CD8-positive, alpha-beta memory T cell (primary cell): ENCODE data around the gene YWHAE. TPM values are rescaled to one million over a fixed set of nuclear protein-coding genes. Genes with fewer than 3 reads are reported as not detected.

Experiments
- CTCF ChIA-PET: fragments of 350-600 bp; sonication (Branson Sonifier 250); formaldehyde crosslinking; loops from one replicate; lab custom pipeline; 2021; ENCODE audit warnings: antibody characterized with exemption; lab: Charles Lee
- POLR2A ChIA-PET: fragments of 350-600 bp; sonication (Branson Sonifier 250); formaldehyde crosslinking; loops from one replicate; lab custom pipeline; 2021; ENCODE audit warnings: antibody characterized with exemption; lab: Charles Lee
- DNase-seq, 5 donors: peaks; one replicate each; pipeline versions ENCODE4 v3.0.0 to v3.0.0-alpha.2; 2020 to 2022; ENCODE audit warnings: mixed read lengths in 1 of 5
- H3K27ac ChIP-seq: one replicate; pipeline ENCODE4 v1.7.0; 2013; ENCODE audit warnings: low read depth, mild to moderate bottlenecking, low read length, moderate library complexity
- H3K27me3 ChIP-seq: 2 replicates; pipeline ENCODE4 v1.7.0; 2013; ENCODE audit warnings: low read length, mild to moderate bottlenecking; ENCODE audit not compliant: insufficient read depth, poor library complexity, severe bottlenecking
- H3K36me3 ChIP-seq: 2 replicates; pipeline ENCODE4 v1.7.0; 2013; ENCODE audit warnings: mild to moderate bottlenecking, low read length, moderate library complexity; ENCODE audit not compliant: insufficient read depth
- H3K4me1 ChIP-seq: 2 replicates; pipeline ENCODE4 v1.7.0; 2013; ENCODE audit warnings: mild to moderate bottlenecking, low read length, moderate library complexity; ENCODE audit not compliant: insufficient read depth
- H3K4me3 ChIP-seq: 2 replicates; pipeline ENCODE4 v1.7.0; 2013; ENCODE audit warnings: mild to moderate bottlenecking, low read length
- H3K9me3 ChIP-seq: 2 replicates; pipeline ENCODE4 v1.7.0; 2013; ENCODE audit warnings: mild to moderate bottlenecking, low read length
- H3K27ac Mint-ChIP-seq, 8 donors: one replicate each; pipeline ENCODE4 v1.8.0; 2020 to 2021; ENCODE audit warnings: mixed read lengths in 8 of 8, mild to moderate bottlenecking in 6 of 8, inconsistent platforms in 3 of 8, moderate library complexity in 3 of 8
- H3K27me3 Mint-ChIP-seq, 2 donors: one replicate each; pipeline ENCODE4 v1.8.0; 2020 to 2021; ENCODE audit warnings: mixed read lengths in 2 of 2, mild to moderate bottlenecking in 1 of 2, moderate library complexity in 1 of 2
- H3K36me3 Mint-ChIP-seq, 3 donors: one replicate each; pipeline ENCODE4 v1.8.0; 2020 to 2021; ENCODE audit warnings: mixed read lengths in 3 of 3, inconsistent platforms in 1 of 3, mild to moderate bottlenecking in 1 of 3
- H3K4me1 Mint-ChIP-seq, 3 donors: one replicate each; pipeline ENCODE4 v1.8.0; 2020 to 2021; ENCODE audit warnings: mixed read lengths in 3 of 3, inconsistent platforms in 1 of 3, mild to moderate bottlenecking in 1 of 3
- H3K4me3 Mint-ChIP-seq, 7 donors: one replicate each; pipeline ENCODE4 v1.8.0; 2020 to 2021; ENCODE audit warnings: mixed read lengths in 7 of 7, mild to moderate bottlenecking in 6 of 7, moderate library complexity in 4 of 7, inconsistent platforms in 2 of 7
- H3K9me3 Mint-ChIP-seq, 5 donors: one replicate each; pipeline ENCODE4 v1.8.0; 2020 to 2022; ENCODE audit warnings: mixed read lengths in 5 of 5, mild to moderate bottlenecking in 3 of 5, moderate library complexity in 2 of 5, inconsistent platforms in 1 of 5
- polyA plus RNA-seq: library from polyadenylated mRNA; unstranded; fragments of 300-500 nt; fragmentation: Illumina TruSeq; gene quantifications from one replicate; pipeline ENCODE4 v1.2.3, GENCODE V29; 2021
- total RNA-seq, 2 experiments: library from RNA; stranded (reverse); gene quantifications; one replicate each; pipeline ENCODE4 v1.2.3, GENCODE V29; 2021

Gene YWHAE
- total and polyA plus RNA-seq, 3 experiments from 2014 or later = 44.0 to 596 (median 579) TPM

DNA sequence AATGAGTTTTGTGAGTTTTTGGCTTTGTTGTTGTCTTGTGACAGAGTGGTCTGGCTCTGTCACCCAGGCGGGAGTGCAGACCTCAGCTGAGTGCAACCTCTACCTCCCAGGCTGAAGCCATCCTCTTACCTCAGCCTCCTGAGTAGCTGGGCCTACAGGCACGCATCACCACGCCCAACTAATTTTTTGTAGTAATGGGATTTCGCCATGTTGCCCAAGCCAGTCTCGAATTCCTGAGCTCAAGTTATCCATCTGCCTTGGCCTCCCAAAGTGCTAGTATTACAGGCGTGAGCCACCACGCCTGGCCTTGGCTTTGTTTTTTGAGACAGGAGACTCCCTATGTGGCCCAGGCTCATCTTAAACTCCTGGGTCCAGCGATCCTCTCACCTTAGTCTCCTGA, 40.9 kb upstream of the YWHAE start:
- Mint-ChIP-seq H3K27me3 (no peaks in the 10 kb centered on the region), H3K27ac (peak overlapping the region in 1 of 8 donors; percentile 69), H3K9me3 (no peaks in the 10 kb centered on the region), H3K4me1 (peaks cover 18 to 44% (median 19%) of the 10 kb centered on the region in 3 donors), H3K36me3 (peaks cover 0 to 43% (median 3%) of the 10 kb centered on the region in 3 donors), H3K4me3 (no peak overlapping the region)
- H3K4me1 ChIP-seq = no peaks in the 10 kb centered on the region
- DNase-seq = no peak
- no peak overlapping the region for H3K4me3 ChIP-seq
- no peaks in the 10 kb centered on the region for H3K9me3 ChIP-seq
- peaks cover 8% of the 10 kb centered on the region for H3K36me3 ChIP-seq
- ChIA-PET CTCF (interaction anchor here (0.9 kb wide), 1 partner anchor 251 kb away, joined by 4 read pairs; no protein-coding TSS in a partner anchor), POLR2A (no interaction called here)
- H3K27ac ChIP-seq = no peak overlapping the region
- H3K27me3 ChIP-seq = no peaks in the 10 kb centered on the region

DNA sequence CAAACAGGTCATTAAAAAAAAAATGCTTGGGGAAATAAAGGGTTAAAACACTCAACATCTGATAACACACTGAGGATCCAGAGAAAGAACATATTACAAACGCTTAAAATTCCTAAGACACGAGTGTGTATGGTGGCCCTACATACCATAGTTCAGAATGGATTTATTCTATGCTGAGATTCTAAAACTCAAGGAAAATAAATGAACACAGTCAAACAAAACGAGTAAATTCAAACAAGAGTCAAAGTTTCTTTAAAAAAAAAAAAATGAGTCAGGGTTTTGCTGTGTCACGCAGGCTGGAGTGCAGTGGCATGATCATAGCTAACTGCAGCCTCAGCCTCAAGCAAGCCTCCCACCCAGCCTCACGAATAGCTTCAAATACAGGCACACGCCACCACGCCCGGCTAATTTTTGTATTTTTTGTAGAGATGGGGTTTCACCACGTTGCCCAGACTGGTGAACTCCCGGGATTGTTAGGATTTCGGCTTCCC, 38.6 kb upstream of the YWHAE start:
- Mint-ChIP-seq H3K27ac (peak overlapping the region in 3 of 8 donors; percentile 12 to 47 (median 22)), H3K4me1 (peaks cover 13 to 44% (median 14%) of the 10 kb centered on the region in 3 donors), H3K27me3 (no peaks in the 10 kb centered on the region), H3K4me3 (no peak overlapping the region), H3K36me3 (peaks cover 0 to 52% (median 7%) of the 10 kb centered on the region in 3 donors), H3K9me3 (no peaks in the 10 kb centered on the region)
- Histone ChIP-seq H3K36me3 (peaks cover 11% of the 10 kb centered on the region), H3K27me3 (no peaks in the 10 kb centered on the region), H3K27ac (no peak overlapping the region), H3K4me3 (no peak overlapping the region), H3K4me1 (no peaks in the 10 kb centered on the region), H3K9me3 (no peaks in the 10 kb centered on the region)
- DNase-seq = no peak
- ChIA-PET CTCF (no interaction called here), POLR2A (no interaction called here)

DNA sequence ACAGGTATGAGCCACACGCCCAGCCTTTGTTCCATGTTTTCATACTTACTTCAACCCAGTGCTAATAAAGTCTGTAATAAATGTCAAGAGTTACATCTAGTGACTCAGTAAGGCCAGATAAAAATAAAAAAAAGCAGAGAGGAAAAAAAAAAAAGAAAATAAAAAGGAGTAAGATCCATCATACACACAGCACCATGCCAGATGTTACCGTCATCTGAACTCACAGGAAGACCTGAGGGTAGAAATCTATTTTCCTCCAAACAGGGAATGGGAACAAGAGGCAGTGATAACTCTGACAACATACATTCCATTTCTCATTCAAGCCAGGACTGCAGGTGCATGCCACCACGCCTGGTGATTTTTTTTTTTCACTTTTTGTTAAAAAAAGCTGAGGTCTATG, 35.3 kb upstream of the YWHAE start:
- peak overlapping the region in 1 of 8 donors; percentile 79 for H3K27ac Mint-ChIP-seq
- no peaks in the 10 kb centered on the region for H3K9me3 ChIP-seq
- peaks cover 17% of the 10 kb centered on the region for H3K36me3 ChIP-seq
- H3K27me3 Mint-ChIP-seq = no peaks in the 10 kb centered on the region
- no peak overlapping the region for H3K4me3 Mint-ChIP-seq
- peaks cover 0 to 64% (median 11%) of the 10 kb centered on the region in 3 donors for H3K36me3 Mint-ChIP-seq
- no peaks in the 10 kb centered on the region for H3K27me3 ChIP-seq
- ChIA-PET POLR2A (no interaction called here), CTCF (interaction anchor here (0.7 kb wide), 1 partner anchor 292 kb away, joined by 3 read pairs; no protein-coding TSS in a partner anchor)
- peaks cover 27 to 63% (median 29%) of the 10 kb centered on the region in 3 donors for H3K4me1 Mint-ChIP-seq
- H3K9me3 Mint-ChIP-seq = no peaks in the 10 kb centered on the region
- no peak overlapping the region for H3K4me3 ChIP-seq
- no peak for DNase-seq
- no peaks in the 10 kb centered on the region for H3K4me1 ChIP-seq
- H3K27ac ChIP-seq = no peak overlapping the region

DNA sequence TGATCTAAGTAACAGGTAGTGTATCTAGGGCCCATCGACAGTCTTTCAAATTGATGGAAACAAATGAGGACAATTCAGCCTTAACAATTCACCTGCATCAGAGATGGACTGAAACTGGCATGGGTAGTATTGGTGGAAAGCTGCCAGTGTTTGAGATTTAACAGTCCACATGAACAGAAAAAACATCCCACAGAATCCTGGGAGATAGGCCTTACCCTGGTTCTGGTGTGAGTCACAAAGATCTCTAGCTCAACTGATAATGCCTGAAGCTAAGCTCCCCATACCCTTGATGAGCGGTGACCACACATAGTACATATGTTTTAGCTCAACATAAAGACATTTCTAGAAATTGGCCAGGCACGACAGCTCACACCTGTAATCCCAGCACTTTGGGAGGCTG, 34.1 kb upstream of the YWHAE start:
- H3K9me3 Mint-ChIP-seq = no peaks in the 10 kb centered on the region
- H3K36me3 ChIP-seq = peaks cover 17% of the 10 kb centered on the region
- no peak overlapping the region for H3K4me3 Mint-ChIP-seq
- ChIA-PET CTCF (no interaction called here), POLR2A (no interaction called here)
- no peak for DNase-seq
- H3K36me3 Mint-ChIP-seq = peaks cover 0 to 70% (median 11%) of the 10 kb centered on the region in 3 donors
- no peaks in the 10 kb centered on the region for H3K9me3 ChIP-seq
- peak overlapping the region in 1 of 8 donors; percentile 17 for H3K27ac Mint-ChIP-seq
- H3K4me1 ChIP-seq = no peaks in the 10 kb centered on the region
- no peak overlapping the region for H3K4me3 ChIP-seq
- H3K27ac ChIP-seq = no peak overlapping the region
- peaks cover 27 to 60% (median 29%) of the 10 kb centered on the region in 3 donors for H3K4me1 Mint-ChIP-seq
- no peaks in the 10 kb centered on the region for H3K27me3 ChIP-seq
- no peaks in the 10 kb centered on the region for H3K27me3 Mint-ChIP-seq

DNA sequence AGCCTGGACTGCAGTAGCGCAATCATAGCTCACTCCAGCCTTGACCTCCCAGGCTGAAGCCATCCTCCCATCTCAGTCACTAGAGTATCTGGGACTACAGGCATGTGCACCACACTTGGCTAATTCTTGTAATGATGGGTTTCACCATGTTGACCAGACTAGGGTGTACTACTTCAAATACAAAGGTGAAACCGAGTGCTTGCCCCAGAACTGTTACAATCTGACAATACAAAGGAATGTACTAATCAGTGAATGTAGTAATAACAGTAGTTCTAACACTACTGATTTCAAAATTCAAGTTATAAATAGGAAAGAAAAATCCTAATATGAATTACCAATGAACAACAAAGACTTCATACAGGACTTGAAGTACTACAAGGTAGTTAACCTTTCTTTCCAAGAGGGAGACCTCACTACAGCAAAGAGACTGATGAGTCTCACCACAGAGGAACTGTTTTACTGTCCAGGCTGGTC, 31.6 kb upstream of the YWHAE start:
- Mint-ChIP-seq H3K9me3 (no peaks in the 10 kb centered on the region), H3K27ac (peak overlapping the region in 4 of 8 donors; percentile 23 to 56 (median 46)), H3K27me3 (no peaks in the 10 kb centered on the region), H3K4me3 (no peak overlapping the region), H3K4me1 (peaks cover 20 to 41% (median 21%) of the 10 kb centered on the region in 3 donors), H3K36me3 (peaks cover 0 to 60% (median 11%) of the 10 kb centered on the region in 3 donors)
- no peaks in the 10 kb centered on the region for H3K4me1 ChIP-seq
- ChIA-PET CTCF (interaction anchor here (1.7 kb wide), 1 partner anchor 11 kb away, joined by 4 read pairs; no protein-coding TSS in a partner anchor), POLR2A (no interaction called here)
- no peak for DNase-seq
- no peaks in the 10 kb centered on the region for H3K27me3 ChIP-seq
- H3K9me3 ChIP-seq = no peaks in the 10 kb centered on the region
- H3K27ac ChIP-seq = no peak overlapping the region
- H3K36me3 ChIP-seq = peaks cover 14% of the 10 kb centered on the region
- H3K4me3 ChIP-seq = no peak overlapping the region

DNA sequence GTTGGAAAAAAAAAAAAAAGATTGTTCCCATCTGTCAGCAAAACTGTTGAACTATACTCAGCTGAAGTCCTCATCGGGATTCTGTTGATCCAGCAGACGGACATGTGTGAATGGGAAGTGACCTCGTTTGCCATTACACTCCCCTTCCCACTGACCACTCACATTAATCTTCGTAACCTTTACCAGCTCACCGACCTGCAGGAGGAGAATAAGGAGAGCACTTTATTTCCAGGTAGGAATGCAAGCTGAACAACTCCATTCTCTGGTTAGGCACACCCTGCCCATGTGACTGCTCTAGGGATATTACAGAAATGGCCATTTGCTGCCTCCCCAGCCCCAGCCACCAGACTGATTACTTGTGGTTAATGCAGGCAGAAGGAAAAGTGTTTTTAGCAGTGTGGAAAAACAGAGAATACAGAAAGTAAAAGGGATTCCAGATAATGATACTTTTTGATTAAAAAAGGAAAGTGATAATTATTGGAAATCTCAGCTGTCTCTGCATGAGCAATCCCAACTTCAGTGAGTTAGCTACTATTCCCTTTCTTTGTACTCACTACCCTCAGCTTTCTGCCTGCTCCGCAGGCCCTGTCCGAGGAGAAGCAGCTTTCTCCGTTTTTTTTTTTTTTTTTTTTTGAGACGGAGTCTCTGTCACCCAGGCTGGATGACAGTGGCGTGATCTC, 23.6 kb upstream of the YWHAE start:
- Mint-ChIP-seq H3K4me3 (no peak overlapping the region), H3K27ac (peak overlapping the region in 2 of 8 donors; percentile 1 to 5), H3K27me3 (no peaks in the 10 kb centered on the region), H3K36me3 (peaks cover 0 to 53% (median 9%) of the 10 kb centered on the region in 3 donors), H3K9me3 (no peaks in the 10 kb centered on the region), H3K4me1 (peaks cover 0 to 10% (median 4%) of the 10 kb centered on the region in 3 donors)
- Histone ChIP-seq H3K9me3 (no peaks in the 10 kb centered on the region), H3K27ac (no peak overlapping the region), H3K4me1 (no peaks in the 10 kb centered on the region), H3K36me3 (peaks cover 13% of the 10 kb centered on the region), H3K27me3 (no peaks in the 10 kb centered on the region), H3K4me3 (no peak overlapping the region)
- ChIA-PET CTCF (no interaction called here), POLR2A (interaction anchor here (0.6 kb wide), 2 partner anchors 129 to 226 kb away, joined by 3 read pairs; partner anchors contain the start of gene RILP)
- DNase-seq = no peak

DNA sequence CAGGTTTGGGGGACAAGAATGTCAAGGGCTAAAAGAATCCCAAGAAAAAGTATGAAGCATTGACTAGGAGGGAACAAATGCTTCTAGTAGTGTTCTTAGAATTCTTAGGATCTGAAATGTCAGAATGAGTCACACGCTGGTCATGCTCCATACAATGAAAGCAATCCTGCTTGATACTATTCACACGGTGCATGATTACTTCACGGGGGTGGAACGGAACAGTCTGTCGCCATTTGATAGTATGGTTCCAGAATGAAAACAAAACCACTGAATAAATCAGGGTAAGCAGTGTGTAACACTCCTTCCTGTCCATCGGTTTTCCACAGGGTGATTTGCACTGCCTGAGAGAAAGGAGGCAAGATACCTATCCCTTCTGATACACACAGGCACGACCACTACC, 22.9 kb upstream of the YWHAE start:
- Mint-ChIP-seq H3K27ac (peak overlapping the region in 2 of 8 donors; percentile 21 to 55), H3K36me3 (peaks cover 0 to 52% (median 9%) of the 10 kb centered on the region in 3 donors), H3K27me3 (no peaks in the 10 kb centered on the region), H3K4me3 (no peak overlapping the region), H3K9me3 (no peaks in the 10 kb centered on the region), H3K4me1 (peaks cover 0 to 10% (median 4%) of the 10 kb centered on the region in 3 donors)
- no peaks in the 10 kb centered on the region for H3K9me3 ChIP-seq
- ChIA-PET CTCF (no interaction called here), POLR2A (interaction anchor here (0.6 kb wide), 1 partner anchor 128 kb away, joined by 3 read pairs; no protein-coding TSS in a partner anchor)
- no peaks in the 10 kb centered on the region for H3K27me3 ChIP-seq
- no peaks in the 10 kb centered on the region for H3K4me1 ChIP-seq
- no peak overlapping the region for H3K4me3 ChIP-seq
- H3K27ac ChIP-seq = no peak overlapping the region
- no peak for DNase-seq
- H3K36me3 ChIP-seq = peaks cover 13% of the 10 kb centered on the region

DNA sequence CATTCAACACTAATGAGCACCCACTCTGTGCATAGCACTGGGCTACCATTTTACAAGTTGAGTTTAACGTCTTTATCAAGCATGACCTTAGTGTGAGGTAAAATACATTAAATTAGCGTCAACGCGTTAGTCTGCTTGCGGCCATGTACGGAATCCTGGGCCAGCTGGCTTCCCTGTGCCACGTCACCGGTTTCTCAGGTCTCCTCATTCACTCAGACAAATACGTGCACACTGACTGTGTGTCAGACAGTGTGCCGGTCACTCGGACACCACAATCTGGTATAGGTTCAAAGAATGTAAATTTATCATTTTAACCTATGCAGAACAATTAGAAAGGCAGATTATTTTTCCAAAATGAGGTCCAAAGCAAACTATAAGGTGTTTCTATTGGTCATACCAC, 21.4 kb upstream of the YWHAE start:
- Mint-ChIP-seq H3K4me1 (peaks cover 0 to 10% (median 4%) of the 10 kb centered on the region in 3 donors), H3K9me3 (no peaks in the 10 kb centered on the region)
- no peak for DNase-seq

More for the DNA sequence above, 21.4 kb upstream of the YWHAE start:
- Histone ChIP-seq H3K4me1 (no peaks in the 10 kb centered on the region), H3K9me3 (no peaks in the 10 kb centered on the region), H3K27ac (no peak overlapping the region), H3K36me3 (peaks cover 13% of the 10 kb centered on the region), H3K27me3 (no peaks in the 10 kb centered on the region), H3K4me3 (no peak overlapping the region)
- Mint-ChIP-seq H3K4me3 (no peak overlapping the region), H3K36me3 (peaks cover 0 to 51% (median 9%) of the 10 kb centered on the region in 3 donors), H3K27me3 (no peaks in the 10 kb centered on the region), H3K27ac (peak overlapping the region in 1 of 8 donors; percentile 29)
- ChIA-PET POLR2A (interaction anchor here (0.7 kb wide), 1 partner anchor 66 kb away, joined by 4 read pairs; no protein-coding TSS in a partner anchor), CTCF (no interaction called here)
